ENCODE results near the gene MESP1. TPM values are rescaled to one million over a fixed set of nuclear protein-coding genes. Genes with fewer than 3 reads are reported as not detected.

Gene MESP1, protein sequence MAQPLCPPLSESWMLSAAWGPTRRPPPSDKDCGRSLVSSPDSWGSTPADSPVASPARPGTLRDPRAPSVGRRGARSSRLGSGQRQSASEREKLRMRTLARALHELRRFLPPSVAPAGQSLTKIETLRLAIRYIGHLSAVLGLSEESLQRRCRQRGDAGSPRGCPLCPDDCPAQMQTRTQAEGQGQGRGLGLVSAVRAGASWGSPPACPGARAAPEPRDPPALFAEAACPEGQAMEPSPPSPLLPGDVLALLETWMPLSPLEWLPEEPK
- 2.7 TPM for total RNA-seq

DNA sequence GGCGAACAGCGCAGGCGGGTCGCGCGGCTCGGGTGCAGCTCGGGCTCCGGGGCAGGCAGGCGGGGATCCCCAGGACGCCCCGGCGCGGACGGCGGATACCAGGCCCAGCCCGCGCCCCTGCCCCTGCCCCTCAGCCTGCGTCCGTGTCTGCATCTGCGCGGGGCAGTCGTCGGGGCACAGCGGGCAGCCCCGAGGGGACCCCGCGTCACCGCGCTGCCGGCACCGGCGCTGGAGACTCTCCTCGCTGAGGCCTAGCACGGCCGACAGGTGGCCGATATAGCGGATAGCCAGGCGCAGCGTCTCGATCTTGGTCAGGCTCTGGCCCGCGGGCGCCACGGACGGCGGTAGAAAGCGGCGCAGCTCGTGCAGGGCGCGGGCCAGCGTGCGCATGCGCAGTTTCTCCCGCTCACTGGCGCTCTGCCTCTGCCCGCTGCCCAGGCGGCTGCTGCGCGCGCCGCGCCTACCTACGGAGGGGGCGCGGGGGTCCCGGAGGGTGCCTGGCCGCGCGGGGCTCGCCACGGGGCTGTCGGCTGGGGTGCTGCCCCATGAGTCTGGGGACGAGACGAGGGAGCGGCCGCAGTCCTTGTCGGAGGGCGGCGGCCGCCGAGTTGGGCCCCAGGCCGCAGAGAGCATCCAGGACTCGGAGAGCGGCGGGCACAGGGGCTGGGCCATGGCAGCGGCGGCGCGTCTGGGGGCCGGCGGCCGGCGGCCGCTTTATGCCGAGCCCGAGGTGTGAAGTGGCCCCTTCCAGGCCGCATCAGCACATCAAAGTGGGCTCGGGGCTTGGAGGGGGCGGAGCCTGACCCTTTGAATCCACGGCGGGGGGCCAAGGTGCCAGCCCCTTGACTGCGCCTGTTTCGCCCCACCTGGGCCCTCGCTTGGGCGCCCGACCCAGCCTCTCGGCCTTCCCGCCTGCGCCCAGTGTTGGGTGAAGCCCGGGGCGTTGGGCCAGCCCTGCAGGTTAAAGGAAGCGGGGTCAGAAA, at the start of gene MESP1:
MESP1 (minus strand) TSS at position 690 of the 983 bp plus-strand sequence; CDS start at position 672, 18 bp downstream.
- peaks cover 15% of the 10 kb centered on the region for H3K4me1 ChIP-seq
- peak within 1 kb of the TSS; percentile 51 to 79 for H3K4me3 ChIP-seq
- H3K36me3 ChIP-seq: no peaks in the 10 kb centered on the region
- intact Hi-C loops (cut with DNase I): no loop called here
- TF ChIP-seq POLR2A (IDR thresholded peaks at IDR 0.05) (no peak), POLR2AphosphoS5 (IDR thresholded peaks at IDR 0.05; ENCODE audit: insufficient read depth in 1 of 2, low read depth in 1 of 2) (peak in 1 of 2 donors; percentile 34)
- TF ChIP-seq, protein P1, sequence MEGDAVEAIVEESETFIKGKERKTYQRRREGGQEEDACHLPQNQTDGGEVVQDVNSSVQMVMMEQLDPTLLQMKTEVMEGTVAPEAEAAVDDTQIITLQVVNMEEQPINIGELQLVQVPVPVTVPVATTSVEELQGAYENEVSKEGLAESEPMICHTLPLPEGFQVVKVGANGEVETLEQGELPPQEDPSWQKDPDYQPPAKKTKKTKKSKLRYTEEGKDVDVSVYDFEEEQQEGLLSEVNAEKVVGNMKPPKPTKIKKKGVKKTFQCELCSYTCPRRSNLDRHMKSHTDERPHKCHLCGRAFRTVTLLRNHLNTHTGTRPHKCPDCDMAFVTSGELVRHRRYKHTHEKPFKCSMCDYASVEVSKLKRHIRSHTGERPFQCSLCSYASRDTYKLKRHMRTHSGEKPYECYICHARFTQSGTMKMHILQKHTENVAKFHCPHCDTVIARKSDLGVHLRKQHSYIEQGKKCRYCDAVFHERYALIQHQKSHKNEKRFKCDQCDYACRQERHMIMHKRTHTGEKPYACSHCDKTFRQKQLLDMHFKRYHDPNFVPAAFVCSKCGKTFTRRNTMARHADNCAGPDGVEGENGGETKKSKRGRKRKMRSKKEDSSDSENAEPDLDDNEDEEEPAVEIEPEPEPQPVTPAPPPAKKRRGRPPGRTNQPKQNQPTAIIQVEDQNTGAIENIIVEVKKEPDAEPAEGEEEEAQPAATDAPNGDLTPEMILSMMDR (IDR thresholded peaks at IDR 0.05): peak; percentile 30 to 83 (median 59)
- H3K27me3 ChIP-seq: no peaks in the 10 kb centered on the region
- no peak for DNase-seq (ENCODE audit: extremely low spot score in 2 of 2)
- H3K9me3 ChIP-seq: no peaks in the 10 kb centered on the region
- peak within 1 kb of the TSS; percentile 13 for H3K27ac ChIP-seq

DNA sequence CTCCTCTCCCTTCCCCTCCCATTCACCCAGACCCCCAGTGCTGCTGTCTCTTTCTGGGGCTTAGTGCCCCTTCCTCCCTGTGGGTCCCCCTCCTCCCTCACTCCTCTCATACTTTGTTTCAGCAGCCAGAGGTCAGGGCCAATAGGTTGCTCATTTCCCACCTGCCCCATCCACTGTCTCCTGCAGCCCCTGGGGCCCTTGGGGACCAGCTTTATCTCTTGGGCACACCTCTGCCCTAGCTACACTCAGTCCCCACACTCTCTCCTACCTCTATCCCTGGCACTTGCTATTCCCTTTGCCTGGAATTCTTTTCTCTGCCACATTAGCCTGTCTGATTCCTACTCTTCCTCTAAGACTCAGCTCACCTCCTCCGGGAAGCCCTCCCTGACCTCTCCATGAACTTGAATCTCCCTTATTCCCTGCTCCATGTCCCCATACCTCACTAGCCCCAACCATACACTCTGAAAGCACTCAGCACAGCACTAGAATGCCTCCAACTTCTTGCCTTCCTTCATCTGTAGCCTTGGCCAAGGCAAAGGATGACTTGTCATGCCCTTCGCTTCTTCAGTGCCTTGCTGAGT, 49.0 kb upstream of the MESP1 start:
- no peaks in the 10 kb centered on the region for H3K4me1 ChIP-seq
- no peak for TF ChIP-seq POLR2AphosphoS5 (IDR thresholded peaks at IDR 0.05; ENCODE audit: insufficient read depth in 1 of 2, low read depth in 1 of 2)
- TF ChIP-seq, protein P1 (IDR thresholded peaks at IDR 0.05): no peak
- TF ChIP-seq POLR2A (IDR thresholded peaks at IDR 0.05): no peak
- intact Hi-C loops (cut with DNase I): no loop called here
- H3K36me3 ChIP-seq: peaks cover 0 to 39% of the 10 kb centered on the region in 2 donors
- H3K9me3 ChIP-seq: no peaks in the 10 kb centered on the region
- no peak overlapping the region for H3K27ac ChIP-seq
- no peaks in the 10 kb centered on the region for H3K27me3 ChIP-seq
- DNase-seq (ENCODE audit: extremely low spot score in 2 of 2): no peak
- H3K4me3 ChIP-seq: no peak overlapping the region

DNA sequence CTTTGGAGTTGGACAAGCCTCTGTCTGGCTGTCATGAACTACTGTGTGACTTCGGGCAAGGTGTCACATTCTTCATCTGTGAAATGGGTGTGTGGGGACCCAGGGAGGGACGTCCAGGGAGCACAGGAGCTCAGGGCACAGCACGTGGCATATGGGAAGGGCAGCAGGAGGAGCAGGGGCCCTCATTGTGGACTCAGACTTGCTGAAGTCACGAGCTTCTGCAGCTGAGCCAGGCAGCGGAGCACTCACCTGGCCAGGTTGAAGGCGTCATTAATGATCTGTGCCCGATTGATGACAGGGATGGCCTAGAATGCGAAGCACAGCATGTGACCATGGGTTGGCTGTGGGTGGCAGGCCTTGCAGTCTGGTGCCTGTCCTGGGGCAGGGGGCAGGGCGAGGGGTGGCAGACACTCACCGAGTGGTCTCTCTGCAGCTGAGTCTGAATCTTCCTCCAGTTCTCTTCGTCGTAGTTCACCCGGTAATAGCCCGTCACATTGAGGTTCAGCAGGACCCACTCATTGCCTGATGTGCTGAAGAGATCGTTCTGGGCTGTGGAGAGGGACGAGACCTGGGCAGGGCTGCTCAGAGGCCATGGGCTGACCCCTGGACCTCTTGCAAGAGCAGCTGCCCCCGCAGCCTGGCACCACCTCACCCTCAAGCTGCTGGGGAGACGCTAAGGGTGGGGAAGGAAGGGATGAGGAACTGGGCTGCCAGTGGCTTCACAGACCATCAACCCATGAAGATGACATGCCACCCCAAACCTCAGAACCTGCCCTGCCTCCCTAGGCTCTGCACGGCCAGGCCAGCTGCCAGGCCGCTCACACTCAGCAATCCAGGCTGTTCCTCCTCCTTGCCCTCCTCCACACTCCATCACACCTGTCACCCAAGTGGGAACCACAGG, 48.2 kb upstream of the MESP1 start:
- Histone ChIP-seq H3K9me3 (no peaks in the 10 kb centered on the region), H3K4me3 (no peak overlapping the region), H3K27ac (no peak overlapping the region), H3K36me3 (peaks cover 0 to 39% of the 10 kb centered on the region in 2 donors), H3K27me3 (no peaks in the 10 kb centered on the region), H3K4me1 (no peaks in the 10 kb centered on the region)
- DNase-seq (ENCODE audit: extremely low spot score in 2 of 2): no peak
- TF ChIP-seq, protein P1 (IDR thresholded peaks at IDR 0.05): no peak
- TF ChIP-seq POLR2AphosphoS5 (IDR thresholded peaks at IDR 0.05; ENCODE audit: insufficient read depth in 1 of 2, low read depth in 1 of 2) (no peak), POLR2A (IDR thresholded peaks at IDR 0.05) (no peak)
- intact Hi-C loops (cut with DNase I): no loop called here

DNA sequence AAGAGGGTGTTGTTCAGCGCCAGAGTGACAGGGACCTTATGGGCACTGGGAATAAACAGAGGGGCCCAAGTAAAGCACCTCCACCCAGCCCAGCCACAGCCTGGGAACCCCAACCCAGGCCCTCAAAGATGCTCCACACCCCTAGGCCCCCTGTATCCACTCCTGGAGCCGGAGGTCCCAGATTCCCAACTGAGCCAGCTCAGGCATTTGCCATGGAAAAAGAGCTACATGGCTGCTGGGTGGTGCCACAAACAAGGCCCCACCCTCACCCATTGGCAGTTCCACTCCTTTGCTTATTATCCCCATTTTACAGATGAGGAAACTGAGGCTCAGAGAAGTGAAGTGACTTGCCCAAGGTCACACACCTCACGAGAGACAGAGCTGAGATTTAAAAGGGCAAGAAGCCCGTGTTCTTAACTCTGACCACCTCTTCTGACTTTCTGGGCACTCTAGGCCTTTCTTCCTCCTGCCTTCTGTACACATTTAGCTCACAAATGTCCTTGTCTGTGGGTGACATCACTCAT, 46.7 kb upstream of the MESP1 start:
- DNase-seq (ENCODE audit: extremely low spot score in 2 of 2): no peak
- H3K27me3 ChIP-seq: no peaks in the 10 kb centered on the region
- H3K4me1 ChIP-seq: no peaks in the 10 kb centered on the region
- no peaks in the 10 kb centered on the region for H3K9me3 ChIP-seq
- no peak overlapping the region for H3K4me3 ChIP-seq
- intact Hi-C loops (cut with DNase I): no loop called here
- H3K27ac ChIP-seq: no peak overlapping the region
- TF ChIP-seq, protein P1 (IDR thresholded peaks at IDR 0.05): no peak
- H3K36me3 ChIP-seq: peaks cover 0 to 28% of the 10 kb centered on the region in 2 donors
